Measurements from ENCODE around the gene POLR2J.
A peak's percentile ranks its signal among the peaks of the same experiment; 100 is the strongest.

The POLR2J gene

DNA sequence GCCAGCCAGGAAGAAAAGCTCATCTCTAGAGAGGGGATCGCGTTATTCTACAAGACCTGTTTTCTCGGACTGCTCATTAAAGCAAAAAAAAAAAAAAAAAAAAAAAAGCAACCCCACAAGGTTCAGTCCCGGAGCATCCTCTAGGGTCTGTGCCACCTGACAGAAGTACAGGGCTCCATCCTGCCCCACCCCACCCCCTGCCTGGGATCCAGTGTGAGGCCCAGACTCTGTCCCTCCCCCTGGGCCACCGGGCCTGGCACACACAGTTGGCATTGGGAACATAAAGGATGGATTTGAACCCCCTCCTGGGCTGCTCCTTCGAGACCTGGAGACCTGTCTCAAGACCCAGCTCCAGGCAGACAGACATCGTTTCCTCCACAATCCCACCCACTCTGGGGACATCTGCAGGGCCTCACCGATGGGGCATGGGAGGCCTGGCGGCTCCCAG is 44.7 kb downstream of the POLR2J start:
- DNase-seq, result no peak

DNA sequence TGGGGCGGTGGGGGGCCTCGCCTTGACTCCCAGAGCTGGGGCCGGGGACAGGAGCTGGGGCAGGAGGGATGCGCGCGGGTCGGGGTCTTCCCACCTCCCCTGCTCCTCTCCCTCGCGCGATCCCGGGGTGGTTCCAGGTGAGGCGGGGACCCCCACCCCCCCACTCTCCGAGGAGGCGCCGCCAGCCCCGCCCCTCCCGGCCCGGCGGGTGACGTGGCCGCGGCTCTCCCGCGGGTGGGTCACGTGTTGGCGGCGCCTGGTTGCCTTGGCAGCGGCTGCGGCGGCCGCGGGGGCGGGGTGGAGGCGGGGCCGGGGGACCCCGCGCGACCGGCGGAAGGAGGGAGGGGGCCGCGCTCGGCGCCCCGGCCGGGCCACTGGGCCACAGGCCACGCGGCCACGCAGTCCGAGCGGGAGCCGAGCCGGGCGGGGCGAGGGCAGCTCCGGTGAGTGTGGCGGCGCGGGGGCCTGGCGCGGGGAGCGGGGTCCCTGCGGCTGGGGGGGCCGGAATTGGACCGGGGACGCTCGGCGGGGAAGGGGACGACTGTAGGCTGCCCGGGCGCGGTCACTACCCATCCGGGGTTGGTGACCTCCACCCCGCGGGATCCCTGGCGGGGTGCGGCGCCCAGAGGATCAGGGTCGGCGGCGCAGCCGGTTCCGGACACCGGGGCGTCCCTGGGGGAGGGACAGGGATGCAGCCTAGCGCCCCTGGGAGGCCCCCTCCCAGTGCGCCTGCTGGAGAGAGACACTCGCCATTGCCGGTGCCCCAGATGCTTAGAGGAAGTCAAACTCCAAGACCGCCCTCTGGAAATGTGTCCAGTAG is 45.3 kb downstream of the POLR2J start, which contains the start of gene ORAI2:
Gene ORAI2 (plus strand): TSS at position 357 of the 820 bp plus-strand sequence. CDS start 5,382 bp downstream, outside the sequence.
- peak; percentile 71 for DNase-seq

DNA sequence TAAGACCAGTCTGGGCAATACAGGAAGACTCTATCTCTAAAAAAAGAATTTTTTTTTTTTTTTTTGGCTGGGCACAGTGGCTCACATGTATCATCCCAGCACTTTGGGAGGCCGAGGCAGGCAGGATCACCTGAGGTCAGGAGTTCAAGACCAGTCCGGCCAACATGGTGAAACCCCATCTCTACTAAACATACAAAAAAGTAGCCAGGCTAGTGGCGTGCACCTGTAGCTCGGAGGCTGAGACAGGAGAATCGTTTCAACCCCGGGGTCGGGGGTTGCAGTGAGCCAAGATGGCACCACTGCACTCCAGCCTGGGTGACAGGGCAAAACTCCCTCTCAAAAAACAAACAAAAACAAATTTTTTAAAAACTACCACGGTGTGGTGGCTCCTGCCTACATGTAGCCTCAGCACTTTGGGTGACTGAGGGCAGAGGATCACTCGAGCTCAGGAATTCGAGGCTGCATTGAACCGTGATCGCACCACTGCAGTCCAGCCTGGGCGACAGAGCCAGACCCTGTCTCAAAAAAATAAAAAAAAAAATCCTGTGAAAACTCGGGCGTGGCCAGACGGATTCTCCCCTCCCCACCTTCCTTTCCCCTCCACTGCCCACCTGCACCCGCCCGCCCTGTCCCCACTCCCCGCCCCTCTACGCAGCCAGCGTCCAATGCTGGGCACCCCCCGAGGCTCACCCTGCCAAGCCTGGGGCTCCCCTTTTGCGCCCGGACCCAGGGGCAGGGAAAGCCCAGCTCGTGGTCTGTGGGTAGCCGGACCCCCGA is 46.1 kb downstream of the POLR2J start:
- peak; percentile 42 for DNase-seq

DNA sequence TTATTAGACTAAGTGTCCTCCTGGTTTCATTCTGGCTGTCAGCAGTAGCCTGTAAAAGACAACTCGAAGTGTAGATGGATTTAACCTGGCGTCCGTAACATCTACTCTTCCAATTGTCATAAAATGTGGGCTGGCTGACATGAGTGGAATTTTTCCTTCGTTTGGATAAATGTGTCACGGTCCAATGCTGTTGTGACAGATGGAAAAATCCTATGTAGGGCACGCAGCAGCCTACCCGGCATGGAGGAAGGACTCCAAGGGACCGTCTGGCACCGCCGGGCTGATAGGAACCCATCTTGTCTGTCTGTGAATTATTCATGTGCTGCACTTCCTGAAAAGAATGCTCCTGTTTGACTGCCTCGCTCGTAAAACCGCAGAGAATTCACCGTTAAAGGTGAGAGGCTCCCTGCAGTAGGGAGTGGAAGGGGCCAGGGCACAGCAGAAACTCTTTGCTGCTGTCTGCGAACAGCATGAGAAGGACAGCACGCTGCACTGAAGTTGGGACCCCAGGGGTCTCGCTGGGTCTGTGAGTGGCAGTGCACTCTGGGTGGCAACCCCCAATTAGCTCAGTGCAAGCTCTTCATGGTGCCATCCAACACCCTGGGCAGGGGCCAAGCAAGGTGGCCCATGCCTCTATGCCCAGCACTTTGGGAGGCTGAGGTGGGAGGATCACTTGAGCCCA is 47.0 kb downstream of the POLR2J start:
- DNase-seq, result peak; percentile 78

DNA sequence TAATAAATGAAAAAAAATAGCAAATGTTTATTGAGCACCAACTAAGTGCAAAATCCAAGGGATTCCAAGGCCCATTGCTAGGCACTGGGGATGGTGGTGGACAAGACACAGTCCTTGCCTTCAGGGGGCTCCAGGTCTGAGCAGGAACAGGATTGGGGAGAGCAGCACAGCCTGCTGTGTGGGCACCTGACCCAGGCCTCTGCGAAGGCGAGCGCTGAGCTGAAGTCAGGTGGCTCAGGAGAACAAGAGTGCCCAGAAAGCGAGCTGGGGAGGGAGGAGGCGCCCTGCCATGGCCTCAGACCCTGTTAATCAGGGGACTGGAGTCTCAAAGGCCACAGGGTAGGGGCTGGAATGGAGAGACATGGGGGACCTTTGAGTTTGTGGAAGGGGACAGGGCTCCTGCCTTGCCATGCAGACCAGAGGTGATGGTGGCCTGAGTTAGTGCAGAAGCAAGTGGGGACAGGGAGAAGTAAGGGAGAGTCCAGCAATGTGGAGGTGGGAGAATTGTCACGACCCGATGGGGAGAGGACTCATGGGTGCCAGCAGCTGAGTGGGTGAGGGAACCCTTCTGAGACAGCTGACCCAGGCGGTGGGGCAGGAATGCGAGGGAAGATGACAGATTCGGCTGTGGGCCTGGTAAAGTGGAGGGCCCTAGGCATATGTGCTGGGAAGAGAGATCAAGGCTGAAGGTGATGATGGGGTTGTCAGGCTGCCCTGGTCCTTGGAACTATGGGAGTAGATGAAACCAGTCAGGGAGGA is 49.4 kb downstream of the POLR2J start:
- no peak for DNase-seq

DNA sequence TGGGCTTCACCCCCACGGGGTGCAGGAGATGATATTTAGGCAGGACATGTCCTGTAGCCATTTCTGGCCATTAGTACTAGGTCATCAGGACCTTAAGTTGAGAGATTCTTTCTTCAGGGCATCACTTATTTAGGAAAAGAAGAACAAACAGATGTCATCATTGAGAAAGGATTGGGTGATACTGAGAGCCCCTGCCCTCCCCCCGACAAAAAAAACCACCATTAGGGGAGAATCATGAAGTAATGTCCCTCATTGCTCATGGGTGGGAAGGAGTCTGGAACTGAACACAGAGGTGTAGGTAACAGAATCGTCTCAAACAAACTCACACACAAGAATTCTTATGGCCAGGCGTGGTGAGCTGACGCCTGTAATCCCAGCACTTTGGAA is 51.7 kb downstream of the POLR2J start:
- no peak for DNase-seq

DNA sequence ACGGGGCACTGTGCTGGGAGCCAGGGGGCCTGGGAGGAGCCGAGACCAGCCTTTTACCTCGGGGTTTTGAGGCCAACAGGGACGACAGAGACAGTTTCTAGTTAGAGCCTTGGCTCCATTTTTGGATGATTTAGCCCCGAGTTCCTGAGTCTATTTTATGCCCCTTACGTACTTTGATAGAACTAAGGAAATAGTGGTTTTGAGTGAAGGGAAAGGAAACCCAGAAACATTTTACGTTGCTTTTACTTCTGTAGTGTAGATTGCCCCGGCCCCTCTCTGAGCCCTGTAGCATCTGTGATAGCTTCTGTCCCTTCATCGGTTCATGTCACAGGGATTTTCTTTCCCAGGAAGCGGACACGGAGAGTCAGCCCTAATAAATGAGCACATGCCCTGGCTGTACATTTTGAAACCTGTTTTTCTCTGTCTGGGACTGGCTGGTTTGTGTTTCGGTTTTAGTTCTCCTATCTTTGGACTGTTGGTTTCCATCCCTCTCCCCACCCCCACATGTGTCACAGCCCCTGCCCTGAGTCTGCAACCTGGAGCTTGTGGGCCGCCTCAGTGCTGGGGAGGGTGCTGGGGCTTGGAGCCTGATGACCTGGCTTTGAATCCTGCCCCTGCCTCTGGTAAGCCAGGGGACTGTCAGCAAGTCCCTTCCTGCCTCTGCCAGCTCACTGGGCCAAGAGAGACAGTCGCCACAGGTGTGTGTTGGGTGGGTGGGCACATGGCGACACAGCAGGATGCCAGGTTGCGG is 52.3 kb downstream of the POLR2J start:
- no peak for DNase-seq

DNA sequence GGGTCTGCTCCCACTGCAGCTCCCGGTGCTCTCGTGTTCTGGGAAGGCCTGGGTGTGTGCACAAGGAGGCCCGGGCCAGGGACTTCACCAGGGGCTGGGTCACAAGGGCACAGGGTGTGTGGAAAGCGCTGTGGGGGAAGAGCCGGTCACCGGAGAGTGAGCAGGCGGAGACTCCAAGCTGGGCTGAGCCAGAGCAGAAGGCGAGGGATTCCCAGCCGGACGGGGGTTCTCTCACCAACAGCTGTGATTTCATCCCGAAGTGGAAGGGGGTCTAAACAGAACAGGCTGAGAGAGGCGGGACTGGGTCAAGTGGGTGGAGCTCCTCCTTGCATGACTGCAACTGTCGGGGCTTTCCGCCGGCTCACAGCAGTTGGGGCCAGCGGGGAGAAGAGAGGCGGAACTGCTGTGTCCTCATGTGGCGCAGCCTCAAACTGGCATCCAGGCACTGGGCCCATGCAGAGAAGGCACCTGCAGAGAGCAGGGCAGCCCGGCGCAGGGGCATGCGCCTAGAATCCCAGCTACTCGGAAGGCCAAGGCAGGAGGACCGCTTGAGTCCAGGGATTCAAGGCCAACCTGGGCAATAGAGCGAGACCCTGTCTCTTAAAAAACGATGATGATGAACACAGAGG is 53.0 kb downstream of the POLR2J start:
- peak; percentile 63 for DNase-seq

DNA sequence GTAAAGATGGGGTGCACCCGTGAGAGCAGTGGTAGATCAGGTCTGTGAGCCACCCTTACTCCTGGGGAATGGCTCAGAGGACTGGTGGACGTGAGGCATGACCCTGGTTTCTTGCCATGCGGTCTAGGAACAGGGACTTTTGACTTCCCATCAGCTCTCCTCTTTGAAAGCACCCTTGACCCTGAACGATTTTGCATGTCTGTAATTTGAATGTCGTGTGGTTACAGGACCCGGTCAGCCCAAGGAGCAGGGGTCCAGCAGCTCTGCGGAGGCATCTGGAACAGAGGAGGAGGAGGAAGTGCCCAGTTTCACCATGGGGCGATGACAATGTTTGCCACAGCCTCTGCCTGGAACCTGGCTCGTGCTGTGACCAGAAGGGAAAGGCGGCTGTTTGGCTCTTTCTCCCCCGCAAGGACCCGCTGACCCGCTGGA is 53.9 kb downstream of the POLR2J start:
- no peak for DNase-seq

DNA sequence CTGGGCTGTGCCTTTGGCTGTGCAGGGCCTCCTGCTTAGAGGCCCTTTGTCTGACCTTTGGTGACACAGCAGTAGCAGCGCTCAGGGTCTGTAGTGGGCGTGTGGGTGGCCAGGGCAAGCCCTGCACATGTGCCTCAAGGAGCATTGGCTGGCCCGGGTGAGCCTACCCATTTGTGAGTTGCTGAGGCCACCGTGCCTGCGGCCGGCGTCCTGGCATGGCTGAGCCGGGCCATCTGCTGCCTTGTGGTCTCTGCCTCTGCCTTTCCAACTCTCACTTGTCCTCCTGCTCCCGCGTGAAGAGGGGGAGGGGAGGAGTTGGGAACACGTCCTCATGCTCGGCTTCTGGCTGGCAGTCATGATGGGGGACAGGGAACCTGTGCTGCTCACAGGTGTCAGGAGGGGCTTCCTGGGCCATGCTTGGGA is 54.6 kb downstream of the POLR2J start:
- DNase-seq, result peak; percentile 67

Measured in retina (tissue), 1 donor.